ENCODE results near the gene FUT7. TPM values are rescaled to one million over a fixed set of nuclear protein-coding genes. Genes with fewer than 3 reads are reported as not detected.

The FUT7 gene
- total RNA-seq, 1 donor from 2014 or later, result 0.13 TPM

GRCh38 chr9:136984464-136985026 is 47.3 kb downstream of the FUT7 start:
- no peak overlapping the region for H3K4me3 Mint-ChIP-seq (ENCODE audit: unreplicated experiment)
- no peaks in the 10 kb centered on the region for H3K36me3 Mint-ChIP-seq (ENCODE audit: unreplicated experiment)
- no peaks in the 10 kb centered on the region for H3K4me1 Mint-ChIP-seq (ENCODE audit: unreplicated experiment)
- no peak overlapping the region for H3K27ac Mint-ChIP-seq (ENCODE audit: unreplicated experiment)
- TF ChIP-seq, protein P1, sequence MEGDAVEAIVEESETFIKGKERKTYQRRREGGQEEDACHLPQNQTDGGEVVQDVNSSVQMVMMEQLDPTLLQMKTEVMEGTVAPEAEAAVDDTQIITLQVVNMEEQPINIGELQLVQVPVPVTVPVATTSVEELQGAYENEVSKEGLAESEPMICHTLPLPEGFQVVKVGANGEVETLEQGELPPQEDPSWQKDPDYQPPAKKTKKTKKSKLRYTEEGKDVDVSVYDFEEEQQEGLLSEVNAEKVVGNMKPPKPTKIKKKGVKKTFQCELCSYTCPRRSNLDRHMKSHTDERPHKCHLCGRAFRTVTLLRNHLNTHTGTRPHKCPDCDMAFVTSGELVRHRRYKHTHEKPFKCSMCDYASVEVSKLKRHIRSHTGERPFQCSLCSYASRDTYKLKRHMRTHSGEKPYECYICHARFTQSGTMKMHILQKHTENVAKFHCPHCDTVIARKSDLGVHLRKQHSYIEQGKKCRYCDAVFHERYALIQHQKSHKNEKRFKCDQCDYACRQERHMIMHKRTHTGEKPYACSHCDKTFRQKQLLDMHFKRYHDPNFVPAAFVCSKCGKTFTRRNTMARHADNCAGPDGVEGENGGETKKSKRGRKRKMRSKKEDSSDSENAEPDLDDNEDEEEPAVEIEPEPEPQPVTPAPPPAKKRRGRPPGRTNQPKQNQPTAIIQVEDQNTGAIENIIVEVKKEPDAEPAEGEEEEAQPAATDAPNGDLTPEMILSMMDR (IDR thresholded peaks at IDR 0.05), result no peak
- H3K27me3 Mint-ChIP-seq (ENCODE audit: unreplicated experiment), result no peaks in the 10 kb centered on the region
- DNase-seq (ENCODE audit: extremely low spot score, unreplicated experiment), result no peak
- no peaks in the 10 kb centered on the region for H3K9me3 Mint-ChIP-seq (ENCODE audit: unreplicated experiment)

DNA sequence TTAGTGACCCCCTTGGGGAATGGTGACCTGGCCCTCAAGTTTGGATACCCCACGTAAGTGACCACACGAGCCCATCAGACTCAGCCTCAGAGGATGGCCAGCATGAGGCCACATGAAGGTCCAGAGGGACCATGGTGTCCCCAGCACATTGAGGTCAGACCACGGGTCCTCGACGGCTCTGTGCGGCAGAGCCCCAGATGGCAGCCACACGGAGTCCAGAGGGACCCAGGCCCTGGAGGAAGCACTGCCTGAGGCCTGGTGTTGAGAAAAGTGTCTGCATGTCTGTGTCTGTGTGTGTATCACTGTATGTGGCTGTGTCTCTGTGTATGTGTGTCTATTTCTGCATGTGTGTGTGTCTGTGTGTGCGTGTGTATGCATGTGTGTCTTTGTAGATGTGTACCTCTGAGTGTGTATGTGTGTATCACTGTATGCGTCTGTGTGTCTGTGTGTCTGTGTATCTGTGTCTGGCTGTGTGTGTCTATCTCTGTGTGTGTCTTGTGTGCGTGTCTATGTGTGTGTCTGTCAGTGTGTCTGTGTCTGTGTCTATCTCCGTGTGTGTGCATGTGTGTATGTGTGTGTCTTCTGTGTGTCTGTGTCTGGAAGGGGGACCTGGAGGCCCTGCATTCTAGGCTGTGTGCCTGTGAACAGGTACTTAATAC is 48.1 kb downstream of the FUT7 start:
- DNase-seq (ENCODE audit: extremely low spot score, unreplicated experiment), result no peak
- no peak overlapping the region for H3K4me3 Mint-ChIP-seq (ENCODE audit: unreplicated experiment)
- no peaks in the 10 kb centered on the region for H3K36me3 Mint-ChIP-seq (ENCODE audit: unreplicated experiment)
- no peak overlapping the region for H3K27ac Mint-ChIP-seq (ENCODE audit: unreplicated experiment)
- no peaks in the 10 kb centered on the region for H3K4me1 Mint-ChIP-seq (ENCODE audit: unreplicated experiment)
- H3K9me3 Mint-ChIP-seq (ENCODE audit: unreplicated experiment), result no peaks in the 10 kb centered on the region
- TF ChIP-seq, protein P1 (IDR thresholded peaks at IDR 0.05), result no peak
- H3K27me3 Mint-ChIP-seq (ENCODE audit: unreplicated experiment), result no peaks in the 10 kb centered on the region

DNA sequence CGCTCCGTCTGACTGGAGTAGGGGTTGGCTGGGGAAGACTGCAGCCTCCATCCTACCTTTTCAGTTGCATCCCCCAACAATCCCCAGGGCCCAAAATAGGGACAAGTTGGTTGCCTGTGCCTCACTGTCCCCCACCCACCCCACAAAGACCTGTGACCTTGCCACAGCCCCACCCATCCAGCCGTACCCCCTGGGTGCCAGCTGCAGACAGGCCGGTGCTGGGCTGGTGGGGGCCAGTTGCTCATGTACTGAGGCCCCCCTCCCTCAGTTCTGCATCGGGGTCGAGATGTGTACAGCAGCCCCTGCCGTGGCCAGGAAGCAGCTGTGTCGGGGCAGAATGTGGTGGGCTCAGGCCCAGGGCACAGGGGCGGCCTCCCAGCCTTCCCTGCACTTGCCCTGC is 48.7 kb downstream of the FUT7 start:
- TF ChIP-seq, protein P1 (IDR thresholded peaks at IDR 0.05), result no peak
- H3K27ac Mint-ChIP-seq (ENCODE audit: unreplicated experiment), result no peak overlapping the region
- no peaks in the 10 kb centered on the region for H3K27me3 Mint-ChIP-seq (ENCODE audit: unreplicated experiment)

GRCh38 chr9:136982232-136983051 is 49.4 kb downstream of the FUT7 start, which contains the start of gene LCNL1:
TSS of gene LCNL1 (plus strand) at chr9:136982993. CDS start at chr9:136983587, 594 bp downstream.
- Mint-ChIP-seq H3K4me1 (ENCODE audit: unreplicated experiment) (no peaks in the 10 kb centered on the region), H3K36me3 (ENCODE audit: unreplicated experiment) (no peaks in the 10 kb centered on the region), H3K9me3 (ENCODE audit: unreplicated experiment) (no peaks in the 10 kb centered on the region)

More for the DNA sequence above, 48.7 kb downstream of the FUT7 start:
- no peaks in the 10 kb centered on the region for H3K9me3 Mint-ChIP-seq (ENCODE audit: unreplicated experiment)
- no peaks in the 10 kb centered on the region for H3K36me3 Mint-ChIP-seq (ENCODE audit: unreplicated experiment)
- H3K4me1 Mint-ChIP-seq (ENCODE audit: unreplicated experiment), result no peaks in the 10 kb centered on the region
- no peak for DNase-seq (ENCODE audit: extremely low spot score, unreplicated experiment)
- no peak overlapping the region for H3K4me3 Mint-ChIP-seq (ENCODE audit: unreplicated experiment)

More at GRCh38 chr9:136982232-136983051, 49.4 kb downstream of the FUT7 start, which contains the start of gene LCNL1:
- DNase-seq (ENCODE audit: extremely low spot score, unreplicated experiment), result no peak
- Mint-ChIP-seq H3K27ac (ENCODE audit: unreplicated experiment) (no peak within 1 kb of the TSS), H3K4me3 (ENCODE audit: unreplicated experiment) (no peak within 1 kb of the TSS), H3K27me3 (ENCODE audit: unreplicated experiment) (no peaks in the 10 kb centered on the region)
- TF ChIP-seq, protein P1 (IDR thresholded peaks at IDR 0.05), result no peak
